PC-9 (cell line): ENCODE measurements around the gene ASPDH. TPM values are rescaled to one million over a fixed set of nuclear protein-coding genes. Genes with fewer than 3 reads are reported as not detected.

Experiments
- BruUV-seq: library from RNA; stranded (reverse); fragments of 400-500 nt; replicated peaks from 2 replicates; lab custom pipeline; 2021; lab: Mats Ljungman, UMichigan
- CTCF ChIA-PET: fragments of 300-600 bp; sonication (Branson Sonifier 250); formaldehyde crosslinking; loops from one replicate; lab custom pipeline; 2022; ENCODE audit warnings: antibody characterized with exemption; lab: Charles Lee
- POLR2A ChIA-PET: fragments of 300-600 bp; sonication (Branson Sonifier 250); formaldehyde crosslinking; loops from one replicate; lab custom pipeline; 2022; ENCODE audit warnings: antibody characterized with exemption; ENCODE audit not compliant: unreplicated experiment; lab: Charles Lee
- DNase-seq, 2 experiments: peaks; one replicate each; pipeline versions ENCODE4 v3.0.0 to v3.0.0-alpha.2; 2015 to 2022; ENCODE audit warnings: mixed read lengths in 1 of 2
- H2AFZ ChIP-seq: fragments of 200-600 bp; sonication (generic); 2 replicates; pipeline ENCODE4 v1.8.1; 2017; ENCODE audit warnings: antibody characterized with exemption
- H3F3A ChIP-seq: fragments of 200-600 bp; sonication (generic); 2 replicates; pipeline ENCODE4 v1.8.1; 2017; ENCODE audit warnings: antibody characterized with exemption, mild to moderate bottlenecking, low read depth; ENCODE audit not compliant: insufficient read depth
- H3K27ac ChIP-seq: fragments of 200-600 bp; sonication (generic); 2 replicates; pipeline ENCODE4 v1.6.1; 2016; ENCODE audit warnings: mixed run types
- H3K27me3 ChIP-seq: fragments of 200-600 bp; sonication (generic); 2 replicates; pipeline ENCODE4 v1.6.1; 2016; ENCODE audit warnings: low read depth, mixed run types; ENCODE audit not compliant: insufficient read depth
- H3K36me3 ChIP-seq: fragments of 200-600 bp; sonication (generic); 2 replicates; pipeline ENCODE4 v1.6.1; 2016; ENCODE audit warnings: low read depth, mixed run types
- H3K4me1 ChIP-seq: fragments of 200-600 bp; sonication (generic); replicated peaks from 2 replicates; pipeline ENCODE4 v1.6.1; 2016; ENCODE audit warnings: mixed run types; ENCODE audit not compliant: insufficient read depth
- H3K4me2 ChIP-seq: fragments of 200-600 bp; sonication (generic); 2 replicates; pipeline ENCODE4 v1.6.1; 2017; ENCODE audit warnings: mixed run types
- H3K4me3 ChIP-seq: fragments of 200-600 bp; sonication (generic); 2 replicates; pipeline ENCODE4 v1.6.1; 2016; ENCODE audit warnings: mixed run types
- H3K79me2 ChIP-seq: fragments of 200-600 bp; sonication (generic); 2 replicates; pipeline ENCODE4 v1.6.1; 2017; ENCODE audit warnings: low read depth, mixed run types
- H3K9me2 ChIP-seq: fragments of 200-600 bp; sonication (generic); 2 replicates; pipeline ENCODE4 v1.8.1; 2017; ENCODE audit warnings: mild to moderate bottlenecking; ENCODE audit not compliant: insufficient read depth
- H3K9me3 ChIP-seq: fragments of 200-600 bp; sonication (generic); 2 replicates; pipeline ENCODE4 v1.8.1; 2016; ENCODE audit warnings: low read depth; ENCODE audit not compliant: insufficient read depth
- H4K20me1 ChIP-seq: fragments of 200-600 bp; sonication (generic); 2 replicates; pipeline ENCODE4 v1.8.1; 2017; ENCODE audit not compliant: insufficient read depth
- CTCF ChIP-seq: fragments of 200-600 bp; sonication (generic); conservative IDR thresholded peaks from 2 replicates; pipeline ENCODE4 v1.6.1; 2017; ENCODE audit warnings: mixed run types, antibody characterized with exemption, mild to moderate bottlenecking, moderate library complexity
- EZH2 ChIP-seq: fragments of 200-600 bp; sonication (generic); IDR thresholded peaks from 2 replicates; pipeline ENCODE4 v1.8.0; 2017; ENCODE audit warnings: antibody characterized with exemption, low read depth
- intact Hi-C: fragments of 100-400 bp; cut with micrococcal nuclease; formaldehyde crosslinking; loops from one replicate; pipeline ENCODE4 v1.10.0; 2022; ENCODE audit not compliant: unreplicated experiment
- total RNA-seq: library from RNA; stranded (reverse); gene quantifications from 2 replicates; pipeline ENCODE4 v1.2.3, GENCODE V29; 2021

The ASPDH gene
- total RNA-seq, 1 experiment from 2014 or later: not detected

DNA sequence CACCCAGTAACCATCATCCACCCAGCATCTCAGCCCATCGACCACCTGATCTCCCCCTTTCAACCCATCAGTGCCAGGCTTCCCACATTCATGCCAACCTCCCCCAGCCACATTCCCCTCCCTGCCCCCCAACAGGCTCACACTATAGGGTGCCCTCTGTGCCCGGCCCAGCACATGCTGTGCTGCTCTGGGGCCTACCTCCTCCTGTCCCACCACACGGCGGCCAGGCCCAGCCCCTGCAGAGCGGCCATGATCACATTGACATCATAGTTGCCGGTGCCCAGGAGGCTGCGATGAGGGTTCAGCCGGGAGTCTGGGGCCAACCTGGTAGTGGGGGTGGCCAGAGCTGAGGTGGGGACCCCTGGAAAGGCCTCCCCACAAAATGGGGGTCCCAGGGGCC lies 6.3 kb downstream of the ASPDH start:
- Histone ChIP-seq H3K4me2 (no peak overlapping the region), H3K79me2 (no peaks in the 10 kb centered on the region), H3K4me3 (no peak overlapping the region), H3K36me3 (no peaks in the 10 kb centered on the region), H3K27ac (no peak overlapping the region), H3K9me3 (no peaks in the 10 kb centered on the region), H3K4me1 (peaks cover 6% of the 10 kb centered on the region), H4K20me1 (no peaks in the 10 kb centered on the region), H2AFZ (no peak overlapping the region), H3K27me3 (no peaks in the 10 kb centered on the region), H3K9me2 (no peaks in the 10 kb centered on the region), H3F3A (no peaks in the 10 kb centered on the region; the same call in 1 of the 2 replicates)
- POLR2A ChIA-PET: no interaction called here
- no TSS peak for BruUV-seq
- no peak for DNase-seq
- CTCF ChIA-PET: no interaction called here
- TF ChIP-seq EZH2: no peak
- TF ChIP-seq CTCF: no peak
- intact Hi-C loops: no loop called here

DNA sequence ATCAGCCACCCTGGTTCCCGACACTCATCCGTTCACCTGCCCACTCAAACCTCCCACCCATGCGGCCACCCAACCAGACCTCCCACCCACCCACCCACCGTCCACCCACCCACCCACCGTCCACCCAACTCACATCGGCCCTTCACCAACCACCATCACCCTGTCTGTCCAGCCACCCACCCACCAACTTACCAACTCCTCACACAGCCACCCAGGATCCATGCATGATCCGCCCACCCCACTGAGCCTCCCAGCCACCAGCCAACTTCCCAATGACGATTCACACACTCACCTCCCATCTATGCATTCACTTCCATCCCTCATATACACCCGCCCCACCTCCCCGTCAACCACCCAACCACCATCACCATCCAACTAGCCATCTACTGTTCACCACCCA lies 7.0 kb downstream of the ASPDH start:
- no peaks in the 10 kb centered on the region for H3K9me2 ChIP-seq
- H3K4me3 ChIP-seq: no peak overlapping the region
- no peak overlapping the region for H3K27ac ChIP-seq
- ChIA-PET POLR2A (no interaction called here), CTCF (no interaction called here)
- no peaks in the 10 kb centered on the region for H3K36me3 ChIP-seq
- TF ChIP-seq EZH2: no peak
- no peak for TF ChIP-seq CTCF
- H2AFZ ChIP-seq: no peak overlapping the region
- BruUV-seq: no TSS peak
- H3K4me2 ChIP-seq: no peak overlapping the region
- H3K4me1 ChIP-seq: no peaks in the 10 kb centered on the region
- no peaks in the 10 kb centered on the region for H3K27me3 ChIP-seq
- intact Hi-C loops: no loop called here
- no peak for DNase-seq
- no peaks in the 10 kb centered on the region for H3K9me3 ChIP-seq
- H3F3A ChIP-seq: no peaks in the 10 kb centered on the region; the same call in 1 of the 2 replicates
- H4K20me1 ChIP-seq: no peaks in the 10 kb centered on the region
- H3K79me2 ChIP-seq: no peaks in the 10 kb centered on the region

GRCh38 chr19:50505856-50506611 lies 7.7 kb downstream of the ASPDH start:
- H3K36me3 ChIP-seq: no peaks in the 10 kb centered on the region
- no peak overlapping the region for H3K27ac ChIP-seq
- no peak overlapping the region for H3K4me2 ChIP-seq
- BruUV-seq: no TSS peak
- TF ChIP-seq CTCF (no peak), EZH2 (no peak)
- no peaks in the 10 kb centered on the region for H3K9me3 ChIP-seq
- no peaks in the 10 kb centered on the region for H3K9me2 ChIP-seq
- no peak overlapping the region for H3K4me3 ChIP-seq
- no peaks in the 10 kb centered on the region for H4K20me1 ChIP-seq
- H3K4me1 ChIP-seq: no peaks in the 10 kb centered on the region
- POLR2A ChIA-PET: no interaction called here
- H3K27me3 ChIP-seq: no peaks in the 10 kb centered on the region
- no peak for DNase-seq
- CTCF ChIA-PET: no interaction called here
- H3K79me2 ChIP-seq: no peaks in the 10 kb centered on the region
- H2AFZ ChIP-seq: no peak overlapping the region
- intact Hi-C loops: no loop called here
- no peaks in the 10 kb centered on the region; the same call in 1 of the 2 replicates for H3F3A ChIP-seq
